Measurements from ENCODE around the gene SYT1. TPM values are rescaled to one million over a fixed set of nuclear protein-coding genes. Genes with fewer than 3 reads are reported as not detected.

The SYT1 gene
- total and polyA plus RNA-seq, 4 donors, result 0.53 to 0.84 (median 0.64) TPM

GRCh38 chr12:79381248-79382208 lies 517.0 kb downstream of the SYT1 start:
- 38% methylated on average over 11 of the region's 11 CpGs for WGBS
- no peak for DNase-seq (ENCODE audit: low spot score)
- H3K27me3 ChIP-seq (ENCODE audit: control insufficient read depth in 4 of 4, insufficient read depth in 4 of 4, low read length in 3 of 4), result no peaks in the 10 kb centered on the region
- TF ChIP-seq, protein P1, sequence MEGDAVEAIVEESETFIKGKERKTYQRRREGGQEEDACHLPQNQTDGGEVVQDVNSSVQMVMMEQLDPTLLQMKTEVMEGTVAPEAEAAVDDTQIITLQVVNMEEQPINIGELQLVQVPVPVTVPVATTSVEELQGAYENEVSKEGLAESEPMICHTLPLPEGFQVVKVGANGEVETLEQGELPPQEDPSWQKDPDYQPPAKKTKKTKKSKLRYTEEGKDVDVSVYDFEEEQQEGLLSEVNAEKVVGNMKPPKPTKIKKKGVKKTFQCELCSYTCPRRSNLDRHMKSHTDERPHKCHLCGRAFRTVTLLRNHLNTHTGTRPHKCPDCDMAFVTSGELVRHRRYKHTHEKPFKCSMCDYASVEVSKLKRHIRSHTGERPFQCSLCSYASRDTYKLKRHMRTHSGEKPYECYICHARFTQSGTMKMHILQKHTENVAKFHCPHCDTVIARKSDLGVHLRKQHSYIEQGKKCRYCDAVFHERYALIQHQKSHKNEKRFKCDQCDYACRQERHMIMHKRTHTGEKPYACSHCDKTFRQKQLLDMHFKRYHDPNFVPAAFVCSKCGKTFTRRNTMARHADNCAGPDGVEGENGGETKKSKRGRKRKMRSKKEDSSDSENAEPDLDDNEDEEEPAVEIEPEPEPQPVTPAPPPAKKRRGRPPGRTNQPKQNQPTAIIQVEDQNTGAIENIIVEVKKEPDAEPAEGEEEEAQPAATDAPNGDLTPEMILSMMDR (IDR thresholded peaks at IDR 0.05; ENCODE audit: low read depth, low read length, missing input control), result no peak
- TF ChIP-seq FOXA2 (IDR thresholded peaks at IDR 0.05), result no peak
- TF ChIP-seq HNF4A (conservative IDR thresholded peaks at IDR 0.05), result no peak
- no peak for TF ChIP-seq HNF4G (IDR thresholded peaks at IDR 0.05)
- TF ChIP-seq TAF1 (conservative IDR thresholded peaks at IDR 0.05), result no peak
- no peak for TF ChIP-seq NR2F2 (IDR thresholded peaks at IDR 0.05)
- TF ChIP-seq MAX (IDR thresholded peaks at IDR 0.05), result no peak
- no peak for TF ChIP-seq FOXA1 (IDR thresholded peaks at IDR 0.05)
- TF ChIP-seq, protein P2, sequence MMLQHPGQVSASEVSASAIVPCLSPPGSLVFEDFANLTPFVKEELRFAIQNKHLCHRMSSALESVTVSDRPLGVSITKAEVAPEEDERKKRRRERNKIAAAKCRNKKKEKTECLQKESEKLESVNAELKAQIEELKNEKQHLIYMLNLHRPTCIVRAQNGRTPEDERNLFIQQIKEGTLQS (IDR thresholded peaks at IDR 0.05), result no peak
- no peak for TF ChIP-seq EGR1 (IDR thresholded peaks at IDR 0.05; ENCODE audit: low read depth in 2 of 2)
- TF ChIP-seq SP1 (IDR thresholded peaks at IDR 0.05), result no peak
- no peaks in the 10 kb centered on the region for H3K36me3 ChIP-seq (ENCODE audit: control insufficient read depth in 4 of 4, insufficient read depth in 3 of 4, low read depth in 1 of 4, low read length in 3 of 4)
- H3K4me1 ChIP-seq (ENCODE audit: control insufficient read depth in 4 of 4, insufficient read depth in 4 of 4, low read length in 3 of 4), result no peaks in the 10 kb centered on the region
- no peaks in the 10 kb centered on the region for H3K9me3 ChIP-seq (ENCODE audit: control insufficient read depth in 4 of 4, low read length in 3 of 4)
- H3K27ac ChIP-seq (ENCODE audit: low read depth in 1 of 2, low read length in 2 of 2), result no peak overlapping the region
- no peak overlapping the region for H3K4me3 ChIP-seq (ENCODE audit: low read depth in 1 of 3, low read length in 3 of 3)
- H3K9ac ChIP-seq (ENCODE audit: low read depth in 1 of 2, low read length in 2 of 2), result no peak overlapping the region

DNA sequence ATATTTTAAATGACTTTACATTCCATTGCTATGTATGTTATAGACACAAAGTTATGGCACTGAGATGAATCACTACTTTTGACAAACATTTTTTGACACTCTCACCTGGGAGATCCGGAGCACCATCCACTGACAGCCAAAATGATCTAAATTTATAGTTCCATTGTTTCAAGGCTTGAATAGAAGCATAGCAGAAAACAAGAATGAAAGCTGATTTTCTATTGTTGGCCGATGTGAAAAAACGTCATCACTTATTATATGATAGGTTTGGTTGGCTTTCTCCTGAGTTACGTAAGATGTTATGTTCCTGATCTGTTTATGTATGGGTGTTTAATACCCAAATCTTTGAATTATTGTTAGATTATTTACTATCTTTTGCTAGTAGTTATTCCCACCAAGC lies 520.0 kb downstream of the SYT1 start:
- TF ChIP-seq ZBTB33 (IDR thresholded peaks at IDR 0.05) (no peak), RAD21 (IDR thresholded peaks at IDR 0.05) (no peak), FOXA2 (IDR thresholded peaks at IDR 0.05) (no peak), NR2F2 (IDR thresholded peaks at IDR 0.05) (no peak), HNF4A (conservative IDR thresholded peaks at IDR 0.05) (no peak), YY1 (IDR thresholded peaks at IDR 0.05) (no peak), REST (IDR thresholded peaks at IDR 0.05) (no peak), JUND (IDR thresholded peaks at IDR 0.05) (no peak), TAF1 (conservative IDR thresholded peaks at IDR 0.05) (no peak), SP1 (IDR thresholded peaks at IDR 0.05) (no peak)
- TF ChIP-seq, protein P2 (IDR thresholded peaks at IDR 0.05), result no peak
- TF ChIP-seq, protein P1 (IDR thresholded peaks at IDR 0.05; ENCODE audit: low read depth, low read length, missing input control), result no peak
- Histone ChIP-seq H3K4me1 (ENCODE audit: control insufficient read depth in 4 of 4, insufficient read depth in 4 of 4, low read length in 3 of 4) (no peaks in the 10 kb centered on the region), H3K27me3 (ENCODE audit: control insufficient read depth in 4 of 4, insufficient read depth in 4 of 4, low read length in 3 of 4) (no peaks in the 10 kb centered on the region), H3K27ac (ENCODE audit: low read depth in 1 of 2, low read length in 2 of 2) (no peak overlapping the region), H3K9ac (ENCODE audit: low read depth in 1 of 2, low read length in 2 of 2) (no peak overlapping the region), H3K36me3 (ENCODE audit: control insufficient read depth in 4 of 4, insufficient read depth in 3 of 4, low read depth in 1 of 4, low read length in 3 of 4) (no peaks in the 10 kb centered on the region), H3K4me3 (ENCODE audit: low read depth in 1 of 3, low read length in 3 of 3) (no peak overlapping the region), H3K9me3 (ENCODE audit: control insufficient read depth in 4 of 4, low read length in 3 of 4) (no peaks in the 10 kb centered on the region)
- 80% methylated on average over 4 of the region's 4 CpGs for WGBS
- DNase-seq (ENCODE audit: low spot score), result no peak

Measured in liver (tissue), 9 donors.